SK-N-MC (cell line): ENCODE measurements around the gene IRGQ.

Experiments
- EZH2 ChIP-seq: fragments of 200-600 bp; sonication (generic); IDR thresholded peaks from one replicate; pipeline ENCODE4 v1.6.1; 2017; ENCODE audit warnings: antibody characterized with exemption
- POLR2AphosphoS5 ChIP-seq: IDR thresholded peaks from 2 replicates; pipeline ENCODE4 v1.6.1; 2012; ENCODE audit warnings: mild to moderate bottlenecking, low read depth, low read length, borderline replicate concordance

GRCh38 chr19:43574424-43575155 is 21.3 kb downstream of the IRGQ start:
- TF ChIP-seq POLR2AphosphoS5 (no peak), EZH2 (no peak)
